Urinary bladder (tissue), 4 donors: Measurements from ENCODE around the gene GIMAP7. TPM values are rescaled to one million over a fixed set of nuclear protein-coding genes. Genes with fewer than 3 reads are reported as not detected.
"Not testable (repeated sequence)": the region's sequence is repeated elsewhere in the genome, so short reads cannot be mapped to it uniquely, and the experiment has no call there.

ENCODE experiments used
- DNase-seq: peaks from one replicate; pipeline ENCODE4 v3.0.0-alpha.2; 2015; ENCODE audit errors: extremely low spot score
- H3K27ac ChIP-seq: one replicate; pipeline ENCODE4 v1.5.1; 2013; ENCODE audit warnings: low read depth, mild to moderate bottlenecking, moderate library complexity
- H3K36me3 ChIP-seq: one replicate; pipeline ENCODE4 v1.6.1; 2013; ENCODE audit warnings: mild to moderate bottlenecking, moderate library complexity; ENCODE audit not compliant: insufficient read depth
- H3K4me1 ChIP-seq: one replicate; pipeline ENCODE4 v1.6.1; 2013; ENCODE audit warnings: mild to moderate bottlenecking, moderate library complexity; ENCODE audit not compliant: insufficient read depth
- H3K4me3 ChIP-seq: one replicate; pipeline ENCODE4 v1.5.1; 2013; ENCODE audit warnings: low read depth, low read length
- WGBS: extraction: QIAGEN DNeasy Blood & Tissue Kit; methylation state at CpG from one replicate; pipeline ENCODE4 v1.1.7; 2013; 5-methylcytosine and 5-hydroxymethylcytosine counted together
- polyA plus RNA-seq: library from polyadenylated mRNA; stranded (reverse); fragments of 200-250 nt; gene quantifications from one replicate; pipeline ENCODE4 v1.2.3, GENCODE V29; 2013
- total RNA-seq: library from RNA; depleted of rRNA; stranded (reverse); fragments of >200 nt; gene quantifications from one replicate; pipeline ENCODE4 v1.2.3, GENCODE V29; 2014
- donor health status: healthy with polysubstance abuse.
- donor health status: healthy.

The GIMAP7 gene
- total and polyA plus RNA-seq, 2 donors = 16.2 to 33.2 TPM

DNA sequence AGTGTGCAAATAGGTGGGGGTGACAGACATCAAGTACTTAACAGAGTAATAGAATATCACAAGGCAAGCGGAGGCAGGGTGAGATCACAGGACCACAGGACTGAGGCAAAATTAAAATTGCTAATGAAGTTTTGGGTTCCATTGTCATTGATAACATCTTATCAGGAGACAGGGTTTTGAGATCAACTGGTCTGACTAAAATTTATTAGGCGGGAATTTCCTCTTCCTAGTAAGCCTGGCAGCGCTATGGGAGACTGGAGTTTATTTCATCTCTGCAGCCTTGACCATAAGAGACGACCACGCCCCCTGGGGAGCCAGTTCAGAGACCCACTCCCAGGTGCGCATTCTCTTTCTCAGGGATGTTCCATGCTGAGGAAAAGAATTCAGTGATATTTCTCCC is 8.3 kb downstream of the GIMAP7 start:
- DNase-seq, H3K4me1 ChIP-seq, H3K36me3 ChIP-seq, H3K27ac ChIP-seq, H3K4me3 ChIP-seq: not testable (repeated sequence)
- 59% methylated on average over 6 of the region's 6 CpGs for WGBS

DNA sequence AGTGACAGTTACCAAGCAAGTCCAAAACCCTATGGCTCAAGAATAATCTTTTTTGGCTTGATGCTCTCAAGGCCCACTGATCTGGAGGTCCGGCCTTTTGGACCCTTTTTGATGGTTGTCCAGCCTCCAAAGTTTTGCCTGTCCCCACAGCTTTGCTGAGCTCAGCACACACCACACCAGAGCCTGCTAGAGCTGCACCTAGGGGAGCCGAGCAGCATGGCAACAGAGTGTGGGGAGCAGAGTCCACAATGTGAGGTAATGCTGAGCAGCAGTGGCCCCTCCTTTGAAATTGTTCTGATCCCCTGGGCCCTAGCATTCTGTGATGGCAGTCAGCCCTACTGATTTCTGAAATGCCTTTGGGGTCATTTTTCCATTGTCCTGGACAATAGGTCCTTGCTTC is 9.3 kb downstream of the GIMAP7 start:
- no peak overlapping the region for H3K4me3 ChIP-seq
- no peak overlapping the region for H3K27ac ChIP-seq
- no peaks in the 10 kb centered on the region for H3K4me1 ChIP-seq
- WGBS = 63% methylated on average over 2 of the region's 2 CpGs
- no peak for DNase-seq
- H3K36me3 ChIP-seq = no peaks in the 10 kb centered on the region

DNA sequence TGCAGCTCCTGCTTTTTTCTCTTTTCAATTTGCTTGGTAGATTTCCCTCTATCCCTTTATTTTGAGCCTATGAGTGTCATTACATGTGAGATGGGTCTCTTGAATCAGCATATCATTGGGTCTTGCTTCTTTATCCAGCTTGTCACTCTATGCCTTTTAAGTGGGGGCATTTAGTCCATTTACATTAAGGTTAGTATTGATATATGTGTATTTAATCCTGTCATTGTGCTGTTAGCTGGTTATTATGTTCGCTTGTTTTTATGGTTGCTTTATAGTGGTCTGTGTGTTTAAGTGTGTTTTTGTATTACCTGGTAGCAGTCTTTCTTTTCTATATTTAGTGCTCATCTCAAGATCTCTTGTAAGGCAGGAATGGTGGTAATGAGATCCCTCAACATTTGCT is 17.0 kb downstream of the GIMAP7 start:
- no peak for DNase-seq
- Histone ChIP-seq H3K4me3 (no peak overlapping the region), H3K27ac (no peak overlapping the region), H3K4me1 (no peaks in the 10 kb centered on the region), H3K36me3 (no peaks in the 10 kb centered on the region)
- WGBS = 77% methylated on average over 1 of the region's 1 CpG

DNA sequence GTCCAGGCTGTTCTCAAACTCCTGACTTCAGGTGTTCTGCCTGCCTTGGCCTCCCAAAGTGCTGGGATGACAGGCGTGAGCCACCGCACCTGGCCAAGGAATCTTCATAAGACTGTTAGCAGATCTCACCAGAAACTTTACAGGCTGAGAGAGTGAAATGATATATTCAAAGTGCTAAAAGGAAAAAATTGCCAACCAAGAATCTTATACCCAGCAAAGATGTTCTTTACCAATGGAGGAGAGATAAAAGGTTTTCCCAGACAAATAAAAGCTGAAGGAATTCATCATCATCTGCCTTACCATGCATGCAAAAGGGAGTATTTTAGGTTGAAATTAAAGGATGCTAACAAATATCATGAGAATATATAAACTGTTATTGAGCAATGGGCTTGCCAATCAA is 23.6 kb downstream of the GIMAP7 start:
- Histone ChIP-seq H3K4me3 (no peak overlapping the region), H3K36me3 (no peaks in the 10 kb centered on the region), H3K4me1 (no peaks in the 10 kb centered on the region), H3K27ac (no peak overlapping the region)
- no peak for DNase-seq
- WGBS = 91% methylated on average over 2 of the region's 2 CpGs

DNA sequence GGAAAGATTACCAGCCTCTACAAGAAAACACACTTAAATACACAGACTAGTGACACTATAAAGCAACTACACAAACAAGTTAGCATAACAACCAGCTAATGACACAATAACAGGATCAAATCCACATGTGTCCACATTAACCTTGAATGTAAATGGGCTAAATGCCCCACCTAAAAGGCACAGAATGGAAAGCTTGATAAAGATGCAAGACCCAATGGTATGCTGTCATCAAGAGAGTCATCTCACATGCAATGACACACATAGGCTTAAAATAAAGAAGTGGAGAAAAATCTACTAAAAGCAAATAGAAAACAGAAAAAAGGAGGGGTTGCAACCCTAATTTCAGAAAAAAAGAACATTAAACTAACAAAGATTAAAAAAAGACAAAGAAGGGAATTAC is 38.5 kb downstream of the GIMAP7 start:
- Histone ChIP-seq H3K4me3 (no peak overlapping the region), H3K4me1 (no peaks in the 10 kb centered on the region), H3K36me3 (no peaks in the 10 kb centered on the region), H3K27ac (no peak overlapping the region)
- no peak for DNase-seq

DNA sequence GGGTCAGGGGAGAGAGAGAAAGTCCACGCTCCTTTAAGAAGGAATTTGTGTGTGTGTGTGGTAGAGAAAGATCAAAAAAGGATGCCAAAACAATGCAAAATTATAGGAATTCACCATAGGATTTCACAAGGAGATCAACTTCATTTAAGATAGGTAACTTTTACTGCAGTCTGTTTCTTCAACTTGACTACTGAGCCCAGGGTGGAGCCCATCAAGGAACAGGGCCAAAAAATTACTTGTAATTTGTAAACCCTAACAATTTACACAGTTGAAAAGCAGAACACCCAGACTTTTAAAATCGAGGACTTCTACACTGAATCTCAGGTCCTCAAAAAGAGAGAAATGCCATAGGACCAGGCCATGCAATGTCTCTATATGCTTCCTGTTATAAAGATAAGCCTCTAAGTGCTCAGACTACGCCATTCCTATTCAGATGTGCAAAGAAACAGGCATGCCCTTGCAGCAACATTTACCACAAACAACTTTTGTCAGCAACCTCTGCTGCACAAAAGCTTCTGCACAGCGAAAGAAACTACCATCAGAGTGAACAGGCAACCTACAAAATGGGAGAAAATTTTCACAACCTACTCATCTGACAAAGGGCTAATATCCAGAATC is 42.0 kb downstream of the GIMAP7 start:
- 44% methylated on average over 4 of the region's 4 CpGs for WGBS

DNA sequence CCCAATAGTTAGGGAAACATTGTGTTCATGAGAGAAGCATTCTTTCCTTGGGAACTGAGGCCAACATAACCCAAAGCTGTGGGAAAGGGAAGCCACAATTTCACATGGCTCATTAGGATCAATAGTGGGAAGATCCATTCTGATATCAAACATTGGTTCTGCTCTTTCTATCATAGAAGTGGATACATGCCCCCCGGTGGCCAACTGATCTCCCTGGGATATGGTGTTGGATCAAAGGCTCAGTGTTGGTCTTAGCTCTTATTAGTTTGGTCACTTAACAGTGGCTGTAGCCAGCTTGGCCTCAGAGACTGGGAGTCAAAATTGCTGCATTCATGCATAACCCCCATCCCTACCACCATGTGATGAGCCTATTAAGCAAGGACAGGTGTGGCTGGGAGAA is 45.8 kb downstream of the GIMAP7 start:
- 60% methylated on average over 1 of the region's 1 CpG for WGBS
- H3K27ac ChIP-seq = no peak overlapping the region
- H3K36me3 ChIP-seq = peaks cover 2% of the 10 kb centered on the region
- H3K4me3 ChIP-seq = no peak overlapping the region
- no peaks in the 10 kb centered on the region for H3K4me1 ChIP-seq
- no peak for DNase-seq

More for the DNA sequence above, 42.0 kb downstream of the GIMAP7 start:
- Histone ChIP-seq H3K4me1 (no peaks in the 10 kb centered on the region), H3K36me3 (no peaks in the 10 kb centered on the region), H3K27ac (no peak overlapping the region), H3K4me3 (no peak overlapping the region)
- DNase-seq = no peak

DNA sequence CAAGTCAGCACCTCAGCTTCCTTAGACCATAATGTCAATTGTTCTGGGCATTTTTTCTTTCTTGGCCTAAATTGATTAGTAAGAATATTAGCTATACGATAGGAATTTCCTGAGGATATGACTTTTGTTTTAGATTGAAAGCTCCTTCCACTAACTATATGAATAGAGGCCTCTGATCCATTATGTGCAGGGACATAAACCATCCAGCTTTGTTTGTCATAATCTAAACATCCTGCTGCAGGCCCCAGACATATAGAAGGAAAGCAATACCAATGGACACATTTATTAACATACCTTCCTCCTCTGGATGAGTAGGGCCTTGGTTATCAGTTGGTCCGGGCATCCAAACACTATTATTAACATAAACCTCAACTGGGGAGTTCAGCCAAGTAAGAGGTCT is 48.2 kb downstream of the GIMAP7 start:
- H3K4me3 ChIP-seq = no peak overlapping the region
- no peak for DNase-seq
- no peaks in the 10 kb centered on the region for H3K4me1 ChIP-seq
- peaks cover 2% of the 10 kb centered on the region for H3K36me3 ChIP-seq
- H3K27ac ChIP-seq = no peak overlapping the region
- 51% methylated on average over 2 of the region's 2 CpGs for WGBS

DNA sequence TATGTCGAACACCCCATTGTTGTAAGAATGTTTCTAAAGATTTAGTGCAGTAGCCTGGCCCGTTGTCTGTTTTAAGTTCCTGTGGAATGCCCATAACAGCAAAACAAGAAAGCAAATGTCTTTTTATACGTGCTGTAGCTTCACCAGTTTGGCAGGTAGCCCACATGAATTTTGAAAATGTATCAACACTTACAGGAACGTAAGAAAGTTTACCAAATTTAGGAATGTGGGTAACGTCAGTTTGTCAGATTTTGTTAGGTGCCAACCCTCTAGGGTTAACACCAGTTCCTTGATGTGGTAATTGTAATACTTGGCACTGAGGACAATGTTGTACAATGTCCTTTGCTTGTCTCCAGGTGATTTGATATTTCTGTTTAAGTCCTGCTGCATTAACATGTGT is 49.3 kb downstream of the GIMAP7 start:
- Histone ChIP-seq H3K4me1 (no peaks in the 10 kb centered on the region), H3K4me3 (no peak overlapping the region), H3K27ac (no peak overlapping the region), H3K36me3 (peaks cover 2% of the 10 kb centered on the region)
- no peak for DNase-seq
- 35% methylated on average over 5 of the region's 5 CpGs for WGBS

DNA sequence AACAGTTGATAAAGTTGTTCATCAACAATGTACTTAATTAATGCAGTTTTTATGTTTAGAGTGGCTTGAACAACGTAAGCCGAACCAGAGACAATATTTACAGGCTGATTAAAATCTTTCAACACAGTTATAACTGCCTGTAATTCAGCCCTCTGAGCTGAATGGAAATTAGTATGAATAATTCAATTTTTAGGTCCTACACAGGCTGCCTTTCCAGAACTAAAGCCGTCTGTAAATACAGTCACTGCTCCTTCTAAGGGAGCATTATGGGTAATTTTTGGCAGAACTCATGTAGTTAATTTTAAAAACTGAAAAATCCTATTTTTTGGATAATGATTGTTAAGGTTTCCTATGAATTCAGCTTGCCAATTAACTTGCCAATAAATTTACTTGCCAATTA is 49.9 kb downstream of the GIMAP7 start:
- WGBS = 45% methylated on average over 3 of the region's 3 CpGs
- DNase-seq = no peak
- Histone ChIP-seq H3K27ac (no peak overlapping the region), H3K4me3 (no peak overlapping the region), H3K4me1 (no peaks in the 10 kb centered on the region), H3K36me3 (peaks cover 2% of the 10 kb centered on the region)

DNA sequence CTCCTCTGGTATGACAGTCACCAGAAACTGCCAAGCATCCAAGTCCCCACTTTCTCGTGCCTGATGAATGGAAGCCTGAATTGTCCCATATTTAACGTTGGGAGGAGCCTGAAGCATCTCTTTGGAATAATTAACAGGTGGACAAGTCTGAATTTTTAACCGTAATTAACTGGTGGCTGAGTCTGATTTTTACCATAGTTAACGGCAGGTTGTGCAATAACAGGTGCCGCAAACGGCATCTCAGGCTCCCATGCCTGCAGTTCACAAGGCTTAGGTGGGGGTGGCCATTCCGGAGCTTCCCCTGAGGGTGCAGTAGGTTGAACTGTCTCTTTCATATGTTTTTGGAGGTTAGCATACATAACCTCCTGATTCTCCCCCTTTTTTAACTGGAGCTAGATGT is 50.6 kb downstream of the GIMAP7 start:
- DNase-seq = no peak
- WGBS = 79% methylated on average over 7 of the region's 7 CpGs
- H3K4me1 ChIP-seq = no peaks in the 10 kb centered on the region
- H3K36me3 ChIP-seq = peaks cover 2% of the 10 kb centered on the region
- H3K4me3 ChIP-seq = no peak overlapping the region
- H3K27ac ChIP-seq = no peak overlapping the region

DNA sequence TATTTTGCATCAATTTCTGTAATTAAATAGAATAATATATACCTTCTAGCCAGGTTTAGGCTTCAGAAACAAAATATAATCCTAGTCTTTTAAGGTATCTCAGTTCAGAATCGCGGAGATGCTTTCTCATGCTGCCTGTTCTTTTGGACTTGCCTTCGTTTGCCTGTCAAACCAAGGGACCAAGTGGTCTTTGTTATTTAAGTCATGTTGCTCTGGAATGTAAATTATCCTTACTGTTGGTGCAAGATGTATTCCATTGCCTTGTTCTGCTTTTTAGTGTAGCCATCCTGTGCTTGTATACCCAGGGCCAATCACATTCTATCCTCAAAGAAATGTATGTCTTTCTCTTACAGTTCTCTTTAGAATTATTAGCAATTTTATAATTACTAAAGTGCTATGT is 51.5 kb downstream of the GIMAP7 start:
- 57% methylated on average over 3 of the region's 3 CpGs for WGBS
- H3K27ac ChIP-seq = no peak overlapping the region
- DNase-seq = no peak
- H3K4me1 ChIP-seq = no peaks in the 10 kb centered on the region
- peaks cover 2% of the 10 kb centered on the region for H3K36me3 ChIP-seq
- H3K4me3 ChIP-seq = no peak overlapping the region

DNA sequence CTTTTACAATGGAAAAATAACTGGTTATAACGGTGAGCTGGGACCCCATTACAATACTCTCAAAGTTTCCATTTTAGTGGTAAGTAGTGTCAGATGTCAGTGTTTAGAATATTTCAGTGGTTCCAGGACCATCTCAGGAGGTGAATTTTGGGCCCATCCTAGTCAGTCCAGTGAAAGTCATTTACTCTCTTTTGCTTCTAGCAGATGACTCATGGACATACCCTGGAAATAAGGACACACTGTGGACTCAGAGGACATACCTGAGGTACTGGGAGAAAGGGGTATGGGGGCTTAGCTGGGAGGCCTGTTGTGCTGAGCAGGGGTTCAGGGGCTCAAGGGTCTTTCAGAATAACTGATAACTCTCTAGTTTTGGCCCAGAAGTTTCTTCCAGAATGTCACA is 51.9 kb downstream of the GIMAP7 start:
- no peak overlapping the region for H3K27ac ChIP-seq
- H3K4me1 ChIP-seq = no peaks in the 10 kb centered on the region
- 79% methylated on average over 1 of the region's 1 CpG for WGBS
- H3K36me3 ChIP-seq = peaks cover 2% of the 10 kb centered on the region
- H3K4me3 ChIP-seq = no peak overlapping the region
- no peak for DNase-seq

DNA sequence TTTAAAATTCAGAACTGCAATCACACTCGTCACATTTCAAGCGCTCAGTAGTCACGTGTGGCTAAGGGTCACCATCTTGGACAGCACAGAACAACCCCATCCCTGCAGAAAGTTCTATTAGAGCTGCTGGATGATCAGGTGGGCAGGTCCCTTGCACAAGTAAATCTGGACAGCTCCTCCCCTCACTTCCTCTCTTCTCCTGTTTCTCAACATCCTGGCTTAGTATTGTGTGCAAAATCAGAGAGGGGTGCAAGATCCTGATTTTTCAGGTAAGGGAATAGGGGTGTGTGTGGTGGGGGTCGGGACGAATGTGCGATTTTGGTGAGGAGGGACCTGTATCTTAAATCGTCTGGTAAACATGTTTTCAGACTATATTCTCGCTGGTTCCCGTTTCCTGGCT is 52.5 kb downstream of the GIMAP7 start, which contains the start of gene GIMAP4:
TSS of gene GIMAP4 (plus strand) at position 222 of the 400 bp plus-strand sequence. CDS start 2,512 bp downstream, outside the sequence.
- no peak for DNase-seq

DNA sequence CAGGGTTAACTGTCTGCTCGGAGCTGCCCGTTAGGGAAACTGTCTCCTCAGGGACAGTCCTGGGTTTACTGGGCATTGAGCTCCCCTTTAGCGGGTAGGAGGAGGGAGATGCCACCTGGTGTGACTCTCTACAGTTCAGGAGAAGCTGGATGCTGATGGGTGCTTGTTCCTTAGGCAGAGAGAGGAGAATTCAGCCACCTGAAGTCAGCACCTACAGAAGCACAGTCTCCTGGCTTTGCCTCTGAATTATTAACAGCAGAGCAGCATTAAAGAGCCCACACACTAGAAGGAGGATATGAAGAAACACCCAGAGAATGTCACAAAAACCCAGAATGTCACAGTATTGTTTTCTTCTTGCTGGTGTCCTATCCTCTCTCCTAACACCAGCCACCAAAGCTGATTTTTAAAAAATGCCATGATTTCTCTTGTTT is 53.2 kb downstream of the GIMAP7 start:
- no peak for DNase-seq
- WGBS = 49% methylated on average over 3 of the region's 3 CpGs
- peak overlapping the region; percentile 23 for H3K4me3 ChIP-seq
- H3K4me1 ChIP-seq = no peaks in the 10 kb centered on the region
- no peak overlapping the region for H3K27ac ChIP-seq
- no peaks in the 10 kb centered on the region for H3K36me3 ChIP-seq

More for the DNA sequence above, 52.5 kb downstream of the GIMAP7 start, which contains the start of gene GIMAP4:
- Histone ChIP-seq H3K36me3 (peaks cover 2% of the 10 kb centered on the region), H3K4me1 (no peaks in the 10 kb centered on the region), H3K4me3 (peak within 1 kb of the TSS; percentile 23), H3K27ac (no peak within 1 kb of the TSS)
- WGBS = 63% methylated on average over 9 of the region's 9 CpGs
